GM23338 (cell line): Measurements from ENCODE around the gene ARHGAP10. TPM values are rescaled to one million over a fixed set of nuclear protein-coding genes. Genes with fewer than 3 reads are reported as not detected.

Experiments used
- ATAC-seq: fragments of 200-7000 bp; cut with Tn5 transposase; 3 replicates; pipeline ENCODE4 v1.9.1; 2020
- DNase-seq: peaks from one replicate; pipeline ENCODE4 v3.0.0-alpha.2; 2015; ENCODE audit warnings: low spot score
- H2AFZ ChIP-seq: fragments of 200-600 bp; sonication (generic); 2 replicates; pipeline ENCODE4 v1.8.0; 2016; ENCODE audit warnings: antibody characterized with exemption, mild to moderate bottlenecking, moderate library complexity
- H3F3A ChIP-seq: fragments of 200-600 bp; sonication (generic); replicated peaks from 2 replicates; pipeline ENCODE4 v1.8.0; 2017; ENCODE audit warnings: antibody characterized with exemption, mixed run types, low read depth
- H3K27ac ChIP-seq: fragments of 200-600 bp; sonication (generic); 2 replicates; pipeline ENCODE4 v1.6.1; 2016; ENCODE audit warnings: low read depth
- H3K27me3 ChIP-seq: fragments of 200-600 bp; sonication (generic); 2 replicates; pipeline ENCODE4 v1.8.0; 2016; ENCODE audit warnings: mild to moderate bottlenecking, mixed run types, moderate library complexity; ENCODE audit not compliant: insufficient read depth
- H3K36me3 ChIP-seq: fragments of 200-600 bp; sonication (generic); 2 replicates; pipeline ENCODE4 v1.8.0; 2016; ENCODE audit warnings: mild to moderate bottlenecking; ENCODE audit not compliant: insufficient read depth
- H3K4me1 ChIP-seq: fragments of 200-600 bp; sonication (generic); 2 replicates; pipeline ENCODE4 v1.8.0; 2016; ENCODE audit warnings: mild to moderate bottlenecking, moderate library complexity; ENCODE audit not compliant: insufficient read depth
- H3K4me2 ChIP-seq: fragments of 200-600 bp; sonication (generic); 2 replicates; pipeline ENCODE4 v1.7.1; 2017; ENCODE audit warnings: mixed run types
- H3K4me3 ChIP-seq: fragments of 200-600 bp; sonication (generic); 2 replicates; pipeline ENCODE4 v1.6.1; 2016; ENCODE audit warnings: mixed run types
- H3K79me2 ChIP-seq: fragments of 200-600 bp; sonication (generic); replicated peaks from 2 replicates; pipeline ENCODE4 v1.8.0; 2017; ENCODE audit warnings: mild to moderate bottlenecking; ENCODE audit not compliant: insufficient read depth
- H3K9me2 ChIP-seq: fragments of 200-600 bp; sonication (generic); 2 replicates; pipeline ENCODE4 v1.8.0; 2017; ENCODE audit not compliant: insufficient read depth
- H4K20me1 ChIP-seq: fragments of 200-600 bp; sonication (generic); replicated peaks from 2 replicates; pipeline ENCODE4 v1.8.0; 2017; ENCODE audit warnings: mild to moderate bottlenecking; ENCODE audit not compliant: insufficient read depth
- H3K27ac Mint-ChIP-seq: 2 replicates; pipeline ENCODE4 v1.8.0; 2020; ENCODE audit warnings: inconsistent platforms, mild to moderate bottlenecking, moderate library complexity, mixed read lengths
- H3K27me3 Mint-ChIP-seq: 3 replicates; pipeline ENCODE4 v1.8.0; 2022; ENCODE audit warnings: low read depth, mild to moderate bottlenecking, moderate library complexity, mixed read lengths, inconsistent platforms; ENCODE audit not compliant: insufficient read depth, poor library complexity
- H3K36me3 Mint-ChIP-seq: 3 replicates; pipeline ENCODE4 v1.8.0; 2021; ENCODE audit warnings: low read depth, mild to moderate bottlenecking, inconsistent platforms, moderate library complexity, mixed read lengths
- H3K4me1 Mint-ChIP-seq: 3 replicates; pipeline ENCODE4 v1.8.0; 2020; ENCODE audit warnings: mild to moderate bottlenecking, inconsistent platforms, mixed read lengths
- H3K4me3 Mint-ChIP-seq: 3 replicates; pipeline ENCODE4 v1.8.0; 2021; ENCODE audit warnings: moderate library complexity, mild to moderate bottlenecking, inconsistent platforms, mixed read lengths
- H3K9me3 Mint-ChIP-seq: 3 replicates; pipeline ENCODE4 v1.8.0; 2020; ENCODE audit warnings: moderate library complexity, mild to moderate bottlenecking, inconsistent platforms, mixed read lengths
- EZH2 ChIP-seq: fragments of 200-600 bp; sonication (generic); IDR thresholded peaks from one replicate; pipeline ENCODE4 v1.8.0; 2017; ENCODE audit warnings: antibody characterized with exemption, mild to moderate bottlenecking, low read depth; ENCODE audit not compliant: unreplicated experiment
- EZH2phosphoT487 ChIP-seq: fragments of 200-600 bp; sonication (generic); IDR thresholded peaks from one replicate; pipeline ENCODE4 v1.8.1; 2018; ENCODE audit warnings: antibody characterized with exemption; ENCODE audit not compliant: unreplicated experiment
- JUNB ChIP-seq: IDR thresholded peaks from one replicate; pipeline ENCODE4 v1.6.1; 2016; ENCODE audit warnings: antibody characterized with exemption; ENCODE audit not compliant: unreplicated experiment
- NANOG ChIP-seq: IDR thresholded peaks from 2 replicates; pipeline ENCODE4 v1.6.1; 2016; ENCODE audit warnings: antibody characterized with exemption, borderline replicate concordance
- POLR2AphosphoS5 ChIP-seq: IDR thresholded peaks from 2 replicates; pipeline ENCODE4 v1.6.1; 2016; ENCODE audit warnings: antibody characterized with exemption, low read depth
- STAT1 ChIP-seq: IDR thresholded peaks from one replicate; pipeline ENCODE4 v1.6.1; 2016; ENCODE audit warnings: antibody characterized with exemption; ENCODE audit not compliant: unreplicated experiment
- ZNF331 ChIP-seq: fragments of 250-450 bp; sonication (Bioruptor Pico); IDR thresholded peaks from 2 replicates; pipeline ENCODE4 v1.5.0; 2020; ENCODE audit warnings: low read depth, mild to moderate bottlenecking, moderate library complexity
- polyA plus RNA-seq: library from polyadenylated mRNA; unstranded; fragments of >200 nt; fragmentation: Nextera tagmentation; extraction: Ambion mirVana; gene quantifications from 2 replicates; pipeline ENCODE4 v1.2.1, GENCODE V29; 2016
- total RNA-seq: library from RNA; depleted of rRNA; stranded (reverse); fragments of >200 nt; shearing (Covaris generic); gene quantifications from 2 replicates; pipeline ENCODE4 v1.2.3, GENCODE V29; 2014
- TF ChIP-seq, protein P1 (sequence below): fragments of 250-450 bp; sonication (Bioruptor Pico); IDR thresholded peaks from 2 replicates; pipeline ENCODE4 v1.5.0; 2020; ENCODE audit warnings: mild to moderate bottlenecking, moderate library complexity
- TF ChIP-seq, protein P2 (sequence below): IDR thresholded peaks from one replicate; pipeline ENCODE4 v1.6.1; 2018; ENCODE audit warnings: antibody characterized with exemption; ENCODE audit not compliant: unreplicated experiment

The ARHGAP10 gene
- total and polyA plus RNA-seq, 2 experiments from 2014 or later, result 5.1 to 6.3 TPM

GRCh38 chr4:147985376-147985775, 253.5 kb downstream of the ARHGAP10 start (continued):
- TF ChIP-seq, protein P1, sequence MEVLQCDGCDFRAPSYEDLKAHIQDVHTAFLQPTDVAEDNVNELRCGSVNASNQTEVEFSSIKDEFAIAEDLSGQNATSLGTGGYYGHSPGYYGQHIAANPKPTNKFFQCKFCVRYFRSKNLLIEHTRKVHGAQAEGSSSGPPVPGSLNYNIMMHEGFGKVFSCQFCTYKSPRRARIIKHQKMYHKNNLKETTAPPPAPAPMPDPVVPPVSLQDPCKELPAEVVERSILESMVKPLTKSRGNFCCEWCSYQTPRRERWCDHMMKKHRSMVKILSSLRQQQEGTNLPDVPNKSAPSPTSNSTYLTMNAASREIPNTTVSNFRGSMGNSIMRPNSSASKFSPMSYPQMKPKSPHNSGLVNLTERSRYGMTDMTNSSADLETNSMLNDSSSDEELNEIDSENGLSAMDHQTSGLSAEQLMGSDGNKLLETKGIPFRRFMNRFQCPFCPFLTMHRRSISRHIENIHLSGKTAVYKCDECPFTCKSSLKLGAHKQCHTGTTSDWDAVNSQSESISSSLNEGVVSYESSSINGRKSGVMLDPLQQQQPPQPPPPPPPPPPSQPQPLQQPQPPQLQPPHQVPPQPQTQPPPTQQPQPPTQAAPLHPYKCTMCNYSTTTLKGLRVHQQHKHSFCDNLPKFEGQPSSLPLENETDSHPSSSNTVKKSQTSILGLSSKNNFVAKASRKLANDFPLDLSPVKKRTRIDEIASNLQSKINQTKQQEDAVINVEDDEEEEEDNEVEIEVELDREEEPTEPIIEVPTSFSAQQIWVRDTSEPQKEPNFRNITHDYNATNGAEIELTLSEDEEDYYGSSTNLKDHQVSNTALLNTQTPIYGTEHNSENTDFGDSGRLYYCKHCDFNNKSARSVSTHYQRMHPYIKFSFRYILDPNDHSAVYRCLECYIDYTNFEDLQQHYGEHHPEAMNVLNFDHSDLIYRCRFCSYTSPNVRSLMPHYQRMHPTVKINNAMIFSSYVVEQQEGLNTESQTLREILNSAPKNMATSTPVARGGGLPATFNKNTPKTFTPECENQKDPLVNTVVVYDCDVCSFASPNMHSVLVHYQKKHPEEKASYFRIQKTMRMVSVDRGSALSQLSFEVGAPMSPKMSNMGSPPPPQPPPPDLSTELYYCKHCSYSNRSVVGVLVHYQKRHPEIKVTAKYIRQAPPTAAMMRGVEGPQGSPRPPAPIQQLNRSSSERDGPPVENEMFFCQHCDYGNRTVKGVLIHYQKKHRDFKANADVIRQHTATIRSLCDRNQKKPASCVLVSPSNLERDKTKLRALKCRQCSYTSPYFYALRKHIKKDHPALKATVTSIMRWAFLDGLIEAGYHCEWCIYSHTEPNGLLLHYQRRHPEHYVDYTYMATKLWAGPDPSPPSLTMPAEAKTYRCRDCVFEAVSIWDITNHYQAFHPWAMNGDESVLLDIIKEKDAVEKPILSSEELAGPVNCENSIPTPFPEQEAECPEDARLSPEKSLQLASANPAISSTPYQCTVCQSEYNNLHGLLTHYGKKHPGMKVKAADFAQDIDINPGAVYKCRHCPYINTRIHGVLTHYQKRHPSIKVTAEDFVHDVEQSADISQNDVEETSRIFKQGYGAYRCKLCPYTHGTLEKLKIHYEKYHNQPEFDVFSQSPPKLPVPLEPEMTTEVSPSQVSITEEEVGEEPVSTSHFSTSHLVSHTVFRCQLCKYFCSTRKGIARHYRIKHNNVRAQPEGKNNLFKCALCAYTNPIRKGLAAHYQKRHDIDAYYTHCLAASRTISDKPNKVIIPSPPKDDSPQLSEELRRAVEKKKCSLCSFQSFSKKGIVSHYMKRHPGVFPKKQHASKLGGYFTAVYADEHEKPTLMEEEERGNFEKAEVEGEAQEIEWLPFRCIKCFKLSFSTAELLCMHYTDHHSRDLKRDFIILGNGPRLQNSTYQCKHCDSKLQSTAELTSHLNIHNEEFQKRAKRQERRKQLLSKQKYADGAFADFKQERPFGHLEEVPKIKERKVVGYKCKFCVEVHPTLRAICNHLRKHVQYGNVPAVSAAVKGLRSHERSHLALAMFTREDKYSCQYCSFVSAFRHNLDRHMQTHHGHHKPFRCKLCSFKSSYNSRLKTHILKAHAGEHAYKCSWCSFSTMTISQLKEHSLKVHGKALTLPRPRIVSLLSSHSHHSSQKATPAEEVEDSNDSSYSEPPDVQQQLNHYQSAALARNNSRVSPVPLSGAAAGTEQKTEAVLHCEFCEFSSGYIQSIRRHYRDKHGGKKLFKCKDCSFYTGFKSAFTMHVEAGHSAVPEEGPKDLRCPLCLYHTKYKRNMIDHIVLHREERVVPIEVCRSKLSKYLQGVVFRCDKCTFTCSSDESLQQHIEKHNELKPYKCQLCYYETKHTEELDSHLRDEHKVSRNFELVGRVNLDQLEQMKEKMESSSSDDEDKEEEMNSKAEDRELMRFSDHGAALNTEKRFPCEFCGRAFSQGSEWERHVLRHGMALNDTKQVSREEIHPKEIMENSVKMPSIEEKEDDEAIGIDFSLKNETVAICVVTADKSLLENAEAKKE (CRISPR knock-in tag), result no peak
- TF ChIP-seq ZNF331 (no peak), POLR2AphosphoS5 (no peak), EZH2phosphoT487 (no peak)

DNA sequence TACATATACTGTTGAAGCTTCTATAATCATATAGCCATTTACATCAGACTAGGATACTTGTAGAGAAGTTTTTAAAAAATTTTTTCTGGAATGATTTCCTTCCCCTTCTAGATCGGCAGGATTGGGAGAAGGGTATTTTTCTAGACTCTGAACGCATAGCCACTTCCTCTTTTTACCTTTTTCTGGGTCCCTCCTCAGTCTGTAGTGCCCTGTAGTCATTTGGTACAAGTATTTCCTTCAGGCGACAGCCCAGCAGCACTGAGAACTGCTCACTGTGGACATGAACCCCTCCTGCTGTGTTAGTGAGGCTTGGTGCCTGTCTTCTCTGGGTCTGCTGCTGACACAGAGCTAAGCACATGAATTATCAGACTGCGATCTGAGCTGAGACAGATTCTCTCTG, 255.4 kb downstream of the ARHGAP10 start:
- peaks cover 29% of the 10 kb centered on the region for H3K4me1 ChIP-seq
- Mint-ChIP-seq H3K4me3 (no peak overlapping the region), H3K4me1 (peaks cover 45% of the 10 kb centered on the region), H3K9me3 (no peaks in the 10 kb centered on the region), H3K36me3 (no peaks in the 10 kb centered on the region), H3K27me3 (peaks cover 4% of the 10 kb centered on the region), H3K27ac (no peak overlapping the region; the same call in 1 of the 2 replicates)
- H3K79me2 ChIP-seq, result no peaks in the 10 kb centered on the region
- ATAC-seq (no peak), DNase-seq (no peak)
- no peaks in the 10 kb centered on the region for H3K36me3 ChIP-seq
- no peak overlapping the region for H3K4me2 ChIP-seq
- H3F3A ChIP-seq, result no peaks in the 10 kb centered on the region
- no peaks in the 10 kb centered on the region for H4K20me1 ChIP-seq
- H3K9me2 ChIP-seq, result no peaks in the 10 kb centered on the region
- H2AFZ ChIP-seq, result no peak overlapping the region
- H3K27ac ChIP-seq, result no peak overlapping the region
- no peaks in the 10 kb centered on the region for H3K27me3 ChIP-seq
- H3K4me3 ChIP-seq, result no peak overlapping the region
- TF ChIP-seq STAT1, result no peak
- TF ChIP-seq, protein P2, sequence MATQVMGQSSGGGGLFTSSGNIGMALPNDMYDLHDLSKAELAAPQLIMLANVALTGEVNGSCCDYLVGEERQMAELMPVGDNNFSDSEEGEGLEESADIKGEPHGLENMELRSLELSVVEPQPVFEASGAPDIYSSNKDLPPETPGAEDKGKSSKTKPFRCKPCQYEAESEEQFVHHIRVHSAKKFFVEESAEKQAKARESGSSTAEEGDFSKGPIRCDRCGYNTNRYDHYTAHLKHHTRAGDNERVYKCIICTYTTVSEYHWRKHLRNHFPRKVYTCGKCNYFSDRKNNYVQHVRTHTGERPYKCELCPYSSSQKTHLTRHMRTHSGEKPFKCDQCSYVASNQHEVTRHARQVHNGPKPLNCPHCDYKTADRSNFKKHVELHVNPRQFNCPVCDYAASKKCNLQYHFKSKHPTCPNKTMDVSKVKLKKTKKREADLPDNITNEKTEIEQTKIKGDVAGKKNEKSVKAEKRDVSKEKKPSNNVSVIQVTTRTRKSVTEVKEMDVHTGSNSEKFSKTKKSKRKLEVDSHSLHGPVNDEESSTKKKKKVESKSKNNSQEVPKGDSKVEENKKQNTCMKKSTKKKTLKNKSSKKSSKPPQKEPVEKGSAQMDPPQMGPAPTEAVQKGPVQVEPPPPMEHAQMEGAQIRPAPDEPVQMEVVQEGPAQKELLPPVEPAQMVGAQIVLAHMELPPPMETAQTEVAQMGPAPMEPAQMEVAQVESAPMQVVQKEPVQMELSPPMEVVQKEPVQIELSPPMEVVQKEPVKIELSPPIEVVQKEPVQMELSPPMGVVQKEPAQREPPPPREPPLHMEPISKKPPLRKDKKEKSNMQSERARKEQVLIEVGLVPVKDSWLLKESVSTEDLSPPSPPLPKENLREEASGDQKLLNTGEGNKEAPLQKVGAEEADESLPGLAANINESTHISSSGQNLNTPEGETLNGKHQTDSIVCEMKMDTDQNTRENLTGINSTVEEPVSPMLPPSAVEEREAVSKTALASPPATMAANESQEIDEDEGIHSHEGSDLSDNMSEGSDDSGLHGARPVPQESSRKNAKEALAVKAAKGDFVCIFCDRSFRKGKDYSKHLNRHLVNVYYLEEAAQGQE, result no peak
- TF ChIP-seq NANOG, result no peak
- TF ChIP-seq EZH2, result no peak
- TF ChIP-seq EZH2phosphoT487, result no peak
- no peak for TF ChIP-seq JUNB
